HEK293 (cell line): ENCODE data around the gene NDUFB10.

ENCODE experiments used
- CTCF ChIA-PET: fragments of 350-600 bp; formaldehyde crosslinking; extraction: SDS; loops from one replicate; lab custom pipeline; 2021; ENCODE audit warnings: antibody characterized with exemption; lab: Yijun Ruan, JAX
- POLR2A ChIA-PET: fragments of 300-600 bp; formaldehyde crosslinking; extraction: SDS; loops from one replicate; lab custom pipeline; 2020; ENCODE audit warnings: antibody characterized with exemption, inconsistent platforms; lab: Yijun Ruan, JAX
- H3K27ac ChIP-seq: fragments of 200-500 bp; sonication (Bioruptor generic); 2 replicates; pipeline ENCODE4 v1.5.1; 2014; ENCODE audit warnings: low read depth, low read length, control low read depth, inconsistent platforms; ENCODE audit errors: extremely low read depth
- H3K36me3 ChIP-seq, 2 experiments: fragments of 200-500 bp in 1 of 2; sonication (Bioruptor generic) in 1 of 2; 1 replicate in 1 of 2; 2 replicates in 1 of 2; pipeline ENCODE4 v1.5.1; 2014 to 2017; ENCODE audit warnings: inconsistent platforms in 2 of 2, low read length in 2 of 2; ENCODE audit not compliant: control insufficient read depth in 2 of 2, insufficient read depth in 1 of 2
- H3K4me1 ChIP-seq: fragments of 200-500 bp; sonication (Bioruptor generic); 2 replicates; pipeline ENCODE4 v1.5.1; 2014; ENCODE audit warnings: mild to moderate bottlenecking, low read length, inconsistent platforms; ENCODE audit not compliant: control insufficient read depth, insufficient read depth
- H3K4me3 ChIP-seq: 2 replicates; pipeline ENCODE4 v1.5.1; 2011; ENCODE audit warnings: low read depth, mild to moderate bottlenecking, control low read depth, low read length, moderate library complexity
- H3K9me3 ChIP-seq: fragments of 200-500 bp; sonication (Bioruptor generic); 2 replicates; pipeline ENCODE4 v1.5.1; 2014; ENCODE audit warnings: low read depth, low read length, inconsistent platforms; ENCODE audit not compliant: control insufficient read depth, insufficient read depth
- CTCF ChIP-seq: fragments of 450-650 bp; formaldehyde crosslinking; IDR thresholded peaks from 2 replicates; pipeline ENCODE4 v1.5.1; 2016; ENCODE audit warnings: missing biosample characterization, missing genetic modification characterization
- GLIS2 ChIP-seq: fragments of 450-650 bp; formaldehyde crosslinking; IDR thresholded peaks from 2 replicates; pipeline ENCODE4 v1.5.1; 2016; ENCODE audit warnings: missing biosample characterization, missing genetic modification characterization
- IKZF3 ChIP-seq: fragments of 450-650 bp; IDR thresholded peaks from 2 replicates; pipeline ENCODE4 v1.5.0; 2018; ENCODE audit warnings: missing biosample characterization, mild to moderate bottlenecking, missing genetic modification characterization, moderate library complexity
- KLF1 ChIP-seq: fragments of 450-650 bp; formaldehyde crosslinking; IDR thresholded peaks from 2 replicates; pipeline ENCODE4 v1.5.1; 2016; ENCODE audit warnings: missing biosample characterization, missing genetic modification characterization
- KLF8 ChIP-seq: fragments of 450-650 bp; formaldehyde crosslinking; IDR thresholded peaks from 2 replicates; pipeline ENCODE4 v1.5.1; 2016; ENCODE audit warnings: missing biosample characterization, missing genetic modification characterization
- KLF9 ChIP-seq: fragments of 450-650 bp; formaldehyde crosslinking; IDR thresholded peaks from 2 replicates; pipeline ENCODE4 v1.5.1; 2016; ENCODE audit warnings: missing biosample characterization, missing genetic modification characterization, low read depth
- SCRT2 ChIP-seq: fragments of 450-650 bp; formaldehyde crosslinking; IDR thresholded peaks from 2 replicates; pipeline ENCODE4 v1.5.1; 2016; ENCODE audit warnings: missing biosample characterization, missing genetic modification characterization
- SP2 ChIP-seq: fragments of 450-650 bp; formaldehyde crosslinking; IDR thresholded peaks from 2 replicates; pipeline ENCODE4 v1.5.1; 2016; ENCODE audit warnings: missing biosample characterization, missing genetic modification characterization
- YY1 ChIP-seq: fragments of 450-650 bp; formaldehyde crosslinking; IDR thresholded peaks from 2 replicates; pipeline ENCODE4 v1.5.1; 2018; ENCODE audit warnings: missing biosample characterization, missing genetic modification characterization
- ZBTB8A ChIP-seq: fragments of 450-650 bp; formaldehyde crosslinking; IDR thresholded peaks from 2 replicates; pipeline ENCODE4 v1.5.1; 2016; ENCODE audit warnings: missing biosample characterization, missing genetic modification characterization
- ZNF18 ChIP-seq: fragments of 450-650 bp; formaldehyde crosslinking; IDR thresholded peaks from 2 replicates; pipeline ENCODE4 v1.5.1; 2016; ENCODE audit warnings: missing biosample characterization, missing genetic modification characterization
- ZNF311 ChIP-seq: fragments of 450-650 bp; formaldehyde crosslinking; IDR thresholded peaks from 2 replicates; pipeline ENCODE4 v1.5.1; 2017; ENCODE audit warnings: missing biosample characterization, missing genetic modification characterization, borderline replicate concordance
- ZNF335 ChIP-seq: fragments of 450-650 bp; formaldehyde crosslinking; conservative IDR thresholded peaks from 2 replicates; pipeline ENCODE4 v1.5.1; 2016; ENCODE audit warnings: missing biosample characterization, missing genetic modification characterization
- ZNF341 ChIP-seq: fragments of 450-650 bp; formaldehyde crosslinking; IDR thresholded peaks from 2 replicates; pipeline ENCODE4; 2016; ENCODE audit warnings: low read depth, missing biosample characterization, missing genetic modification characterization
- ZNF394 ChIP-seq: fragments of 450-650 bp; formaldehyde crosslinking; IDR thresholded peaks from 2 replicates; pipeline ENCODE4 v1.5.1; 2016; ENCODE audit warnings: missing biosample characterization, missing genetic modification characterization, mild to moderate bottlenecking, moderate library complexity, borderline replicate concordance
- ZNF76 ChIP-seq: fragments of 450-650 bp; formaldehyde crosslinking; IDR thresholded peaks from 2 replicates; pipeline ENCODE4; 2016; ENCODE audit warnings: low read depth, missing biosample characterization, missing genetic modification characterization, borderline replicate concordance
- ZNF837 ChIP-seq: fragments of 450-650 bp; formaldehyde crosslinking; IDR thresholded peaks from 2 replicates; pipeline ENCODE4 v1.5.1; 2016; ENCODE audit warnings: missing biosample characterization, missing genetic modification characterization
- ZXDB ChIP-seq: fragments of 450-650 bp; formaldehyde crosslinking; IDR thresholded peaks from 2 replicates; pipeline ENCODE4 v1.5.1; 2016; ENCODE audit warnings: missing biosample characterization, missing genetic modification characterization
- TF ChIP-seq, protein P1 (sequence below): fragments of 450-650 bp; formaldehyde crosslinking; IDR thresholded peaks from 2 replicates; pipeline ENCODE4 v1.5.1; 2016; ENCODE audit warnings: missing biosample characterization, missing genetic modification characterization
- TF ChIP-seq, protein P2 (sequence below): fragments of 450-650 bp; formaldehyde crosslinking; IDR thresholded peaks from 2 replicates; pipeline ENCODE4 v1.5.1; 2016; ENCODE audit warnings: missing biosample characterization, missing genetic modification characterization
- TF ChIP-seq, protein P3 (sequence below): fragments of 450-650 bp; formaldehyde crosslinking; optimal IDR thresholded peaks from 2 replicates; pipeline ENCODE3; 2016; ENCODE audit warnings: missing biosample characterization, mild to moderate bottlenecking, missing genetic modification characterization

The NDUFB10 gene

DNA sequence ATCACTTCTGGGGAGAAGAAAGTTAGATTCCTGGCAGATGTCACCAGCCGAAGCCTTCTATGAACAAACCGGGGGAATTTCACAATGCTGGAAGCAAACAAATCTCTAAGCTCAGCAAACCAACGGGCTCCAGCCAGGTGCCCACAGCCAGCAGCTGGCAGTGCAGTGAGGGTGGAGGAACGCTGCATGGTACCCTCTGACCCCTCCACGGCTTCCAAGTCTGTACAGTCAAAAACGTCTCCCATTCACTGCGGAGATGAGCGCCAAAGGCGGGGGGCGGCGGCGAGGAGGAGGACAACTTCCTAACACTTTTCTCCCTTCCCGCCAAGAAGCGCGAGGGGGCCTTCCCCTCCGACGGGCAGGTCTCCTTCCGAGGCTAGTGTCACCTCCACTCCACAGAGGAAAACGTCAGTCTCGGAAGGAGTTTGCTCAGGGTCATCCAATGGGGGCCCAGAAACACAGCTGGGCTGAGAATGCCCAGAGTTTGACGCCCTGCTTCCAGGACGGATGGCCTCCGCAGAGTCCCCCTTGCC is 49.4 kb downstream of the NDUFB10 start:
- POLR2A ChIA-PET: interaction anchor here (0.6 to 2.7 kb wide), 5 partner anchors 21 to 226 kb away, joined by 3 to 17 read pairs (median 4); partner anchors contain the start of genes NUBP2, SPSB3, TBL3 and TRAF7

More for the DNA sequence above, 49.4 kb downstream of the NDUFB10 start:
- peaks cover 29% of the 10 kb centered on the region for H3K4me1 ChIP-seq
- peak overlapping the region; percentile 75 for H3K4me3 ChIP-seq
- peaks cover 0 to 28% of the 10 kb centered on the region in 2 experiments; a peak in 1 of 3 replicates for H3K36me3 ChIP-seq
- TF ChIP-seq, protein P1, sequence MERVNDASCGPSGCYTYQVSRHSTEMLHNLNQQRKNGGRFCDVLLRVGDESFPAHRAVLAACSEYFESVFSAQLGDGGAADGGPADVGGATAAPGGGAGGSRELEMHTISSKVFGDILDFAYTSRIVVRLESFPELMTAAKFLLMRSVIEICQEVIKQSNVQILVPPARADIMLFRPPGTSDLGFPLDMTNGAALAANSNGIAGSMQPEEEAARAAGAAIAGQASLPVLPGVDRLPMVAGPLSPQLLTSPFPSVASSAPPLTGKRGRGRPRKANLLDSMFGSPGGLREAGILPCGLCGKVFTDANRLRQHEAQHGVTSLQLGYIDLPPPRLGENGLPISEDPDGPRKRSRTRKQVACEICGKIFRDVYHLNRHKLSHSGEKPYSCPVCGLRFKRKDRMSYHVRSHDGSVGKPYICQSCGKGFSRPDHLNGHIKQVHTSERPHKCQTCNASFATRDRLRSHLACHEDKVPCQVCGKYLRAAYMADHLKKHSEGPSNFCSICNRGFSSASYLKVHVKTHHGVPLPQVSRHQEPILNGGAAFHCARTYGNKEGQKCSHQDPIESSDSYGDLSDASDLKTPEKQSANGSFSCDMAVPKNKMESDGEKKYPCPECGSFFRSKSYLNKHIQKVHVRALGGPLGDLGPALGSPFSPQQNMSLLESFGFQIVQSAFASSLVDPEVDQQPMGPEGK (tag by site-specific recombination): peak; percentile 50; the same call in 1 of the 2 replicates
- peak; percentile 72 for TF ChIP-seq GLIS2 (tag by site-specific recombination)
- TF ChIP-seq KLF1 (tag by site-specific recombination): 0 out of 2 replicates have a peak, but pooled peaks have one; percentile 10
- TF ChIP-seq ZNF341: peak; percentile 48
- peak; percentile 49 for TF ChIP-seq CTCF (tag by site-specific recombination)
- TF ChIP-seq ZNF76 (tag by site-specific recombination): peak; percentile 22; the same call in 1 of the 2 replicates
- no peak for TF ChIP-seq KLF8
- 0 out of 2 replicates have a peak, but pooled peaks have one; percentile 35 for TF ChIP-seq ZXDB
- TF ChIP-seq ZNF394 (tag by site-specific recombination): 0 out of 2 replicates have a peak, but pooled peaks have one; percentile 9
- TF ChIP-seq IKZF3 (tag by site-specific recombination): 0 out of 2 replicates have a peak, but pooled peaks have one; percentile 27
- no peak for TF ChIP-seq YY1 (tag by site-specific recombination)
- peak; percentile 82 for TF ChIP-seq ZBTB8A
- TF ChIP-seq, protein P2, sequence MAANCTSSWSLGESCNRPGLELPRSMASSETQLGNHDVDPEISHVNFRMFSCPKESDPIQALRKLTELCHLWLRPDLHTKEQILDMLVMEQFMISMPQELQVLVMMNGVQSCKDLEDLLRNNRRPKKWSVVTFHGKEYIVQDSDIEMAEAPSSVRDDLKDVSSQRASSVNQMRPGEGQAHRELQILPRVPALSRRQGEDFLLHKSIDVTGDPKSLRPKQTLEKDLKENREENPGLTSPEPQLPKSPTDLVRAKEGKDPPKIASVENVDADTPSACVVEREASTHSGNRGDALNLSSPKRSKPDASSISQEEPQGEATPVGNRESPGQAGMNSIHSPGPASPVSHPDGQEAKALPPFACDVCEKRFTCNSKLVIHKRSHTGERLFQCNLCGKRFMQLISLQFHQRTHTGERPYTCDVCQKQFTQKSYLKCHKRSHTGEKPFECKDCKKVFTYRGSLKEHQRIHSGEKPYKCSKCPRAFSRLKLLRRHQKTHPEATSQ: no peak
- TF ChIP-seq, protein P3, sequence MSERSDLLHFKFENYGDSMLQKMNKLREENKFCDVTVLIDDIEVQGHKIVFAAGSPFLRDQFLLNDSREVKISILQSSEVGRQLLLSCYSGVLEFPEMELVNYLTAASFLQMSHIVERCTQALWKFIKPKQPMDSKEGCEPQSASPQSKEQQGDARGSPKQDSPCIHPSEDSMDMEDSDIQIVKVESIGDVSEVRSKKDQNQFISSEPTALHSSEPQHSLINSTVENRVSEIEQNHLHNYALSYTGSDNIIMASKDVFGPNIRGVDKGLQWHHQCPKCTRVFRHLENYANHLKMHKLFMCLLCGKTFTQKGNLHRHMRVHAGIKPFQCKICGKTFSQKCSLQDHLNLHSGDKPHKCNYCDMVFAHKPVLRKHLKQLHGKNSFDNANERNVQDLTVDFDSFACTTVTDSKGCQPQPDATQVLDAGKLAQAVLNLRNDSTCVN (tag by site-specific recombination): peak; percentile 22
- TF ChIP-seq KLF9 (tag by site-specific recombination): peak; percentile 28; the same call in 1 of the 2 replicates
- TF ChIP-seq ZNF335 (tag by site-specific recombination): peak; percentile 78
- TF ChIP-seq ZNF311: no peak
- no peak for TF ChIP-seq ZNF837 (tag by site-specific recombination)
- peak; percentile 72 for TF ChIP-seq SP2 (tag by site-specific recombination)
- TF ChIP-seq ZNF18 (tag by site-specific recombination): no peak
- no peak for TF ChIP-seq SCRT2
- TF ChIP-seq, all 188 proteins: peak for 14
- CTCF ChIA-PET: interaction anchor here (0.6 to 1.8 kb wide), 4 partner anchors 14 to 132 kb away, joined by 3 to 7 read pairs (median 5); no protein-coding TSS in a partner anchor
- no peaks in the 10 kb centered on the region for H3K9me3 ChIP-seq
- peak overlapping the region; percentile 97 for H3K27ac ChIP-seq
